Measurements from ENCODE around the gene CLIC5.

- TF ChIP-seq POLR2A (IDR thresholded peaks at IDR 0.05), result no peak
- no peak for TF ChIP-seq CTCF (IDR thresholded peaks at IDR 0.05)
Measured at GRCh38 chr6:45838996-45839395, 176.7 kb downstream of the CLIC5 start.

Measured in gastroesophageal sphincter (tissue), 3 donors.